Choroid plexus epithelial cell (primary cell): ENCODE results near the gene CAVIN3.

Experiments
- DNase-seq: peaks from one replicate; pipeline ENCODE4 v3.0.0-alpha.2; 2010; ENCODE audit warnings: low read depth
- H3K4me3 ChIP-seq: 2 replicates; pipeline ENCODE4 v1.5.1; 2011; ENCODE audit warnings: low read depth, mild to moderate bottlenecking, control low read depth, low read length, moderate library complexity
- CTCF ChIP-seq: conservative IDR thresholded peaks from 2 replicates; pipeline ENCODE4 v1.5.1; 2011; ENCODE audit warnings: low read depth, mild to moderate bottlenecking, control low read depth, inconsistent platforms, low read length, moderate library complexity

Gene CAVIN3

GRCh38 chr11:6273188-6273587, 47.1 kb downstream of the CAVIN3 start:
- no peak for TF ChIP-seq CTCF
- no peak for DNase-seq
- no peak overlapping the region for H3K4me3 ChIP-seq

- DNase-seq, result no peak
- H3K4me3 ChIP-seq, result no peak overlapping the region
- no peak for TF ChIP-seq CTCF
Observed at GRCh38 chr11:6271598-6271997, 48.7 kb downstream of the CAVIN3 start.

- DNase-seq, result no peak
- H3K4me3 ChIP-seq, result no peak overlapping the region
- no peak for TF ChIP-seq CTCF
Observed at GRCh38 chr11:6270584-6271246, 49.6 kb downstream of the CAVIN3 start.

- no peak for TF ChIP-seq CTCF
- H3K4me3 ChIP-seq, result no peak overlapping the region
- no peak for DNase-seq
Observed at GRCh38 chr11:6269994-6270393, 50.3 kb downstream of the CAVIN3 start.
